NCI-H2227 (cell line): ENCODE measurements around the gene RALGAPA1.

Source experiments
- DNase-seq: peaks from one replicate; lab custom pipeline; 2025; ENCODE audit not compliant: unreplicated experiment; lab: John Stamatoyannopoulos, UW

The RALGAPA1 gene

DNA sequence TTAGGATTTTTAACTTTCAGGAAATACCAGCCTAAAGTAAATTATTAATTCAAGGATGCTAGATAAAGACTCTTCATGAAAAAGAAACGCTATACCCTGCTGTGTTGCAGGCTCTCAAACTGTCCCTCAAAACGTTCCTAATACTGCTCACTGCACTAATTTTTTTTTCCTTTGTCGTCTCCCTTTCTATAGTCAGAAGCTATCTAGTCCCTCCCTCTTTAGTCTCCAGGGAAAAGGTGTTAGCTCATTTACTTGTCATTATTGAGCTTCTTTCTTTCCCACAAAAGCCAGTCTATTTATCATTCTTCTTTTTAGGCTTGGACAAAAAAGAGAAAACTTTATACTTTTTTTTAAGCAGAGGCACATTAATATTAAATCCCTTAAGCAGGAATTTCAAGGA is 305.4 kb downstream of the RALGAPA1 start:
- DNase-seq = no peak

DNA sequence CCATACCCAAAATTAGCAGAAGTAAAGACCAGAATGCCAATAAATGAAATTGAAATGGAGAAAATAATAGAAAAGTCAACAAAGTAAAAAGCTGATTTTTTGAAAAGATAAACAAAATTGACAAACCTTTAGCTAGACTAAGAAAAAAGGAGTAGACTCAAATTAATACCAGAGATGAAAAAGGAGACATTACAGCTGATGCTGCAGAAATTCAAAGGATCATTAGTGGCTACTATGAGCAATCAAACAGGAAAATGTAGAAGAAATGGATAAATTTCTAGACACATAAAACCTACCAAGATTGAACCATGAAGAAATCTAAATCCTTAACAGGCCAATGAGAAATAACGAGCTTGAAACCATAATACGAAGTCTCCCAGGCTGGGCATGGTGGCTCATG is 309.9 kb downstream of the RALGAPA1 start:
- no peak for DNase-seq

DNA sequence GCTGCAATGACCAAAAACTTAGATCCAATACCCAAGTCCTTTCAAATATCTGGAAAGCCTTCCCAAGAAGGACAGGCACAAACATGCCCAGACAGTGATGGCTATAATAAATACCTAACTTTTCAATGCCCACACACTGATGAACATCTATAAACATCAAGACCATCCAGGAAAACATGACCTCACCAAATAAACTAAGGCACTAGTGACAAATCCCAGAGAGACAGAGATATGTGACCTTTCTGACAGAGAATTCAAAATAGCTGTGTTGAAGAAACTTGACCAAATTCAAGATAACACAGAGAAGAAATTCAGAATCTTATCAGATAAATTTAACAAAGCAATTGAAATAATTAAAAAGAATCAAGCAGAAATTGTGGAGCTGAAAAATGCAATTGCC is 313.8 kb downstream of the RALGAPA1 start:
- no peak for DNase-seq

DNA sequence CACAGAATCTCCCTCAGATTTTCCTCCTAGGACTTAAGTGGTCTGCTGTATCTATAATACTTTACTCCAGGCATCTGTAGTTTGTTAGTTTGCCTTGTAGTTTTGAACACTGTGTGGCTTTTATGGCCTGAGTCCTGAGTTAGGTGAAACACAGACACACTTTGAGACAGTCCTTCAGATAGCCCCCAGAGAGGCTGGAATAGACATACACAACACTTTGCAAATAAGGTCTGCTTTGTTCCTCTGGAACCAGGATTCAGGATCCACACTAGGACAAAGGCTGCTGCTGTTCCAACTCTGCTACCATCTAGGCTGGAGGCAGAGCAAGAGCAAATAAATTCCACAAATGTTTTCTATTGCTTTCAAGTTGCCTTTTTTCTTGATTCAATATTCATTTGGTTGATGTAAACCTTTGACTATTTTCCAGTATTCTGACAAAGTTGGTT is 316.5 kb downstream of the RALGAPA1 start:
- no peak for DNase-seq
